GM19455 (cell line): ENCODE data around the gene GGA1.
"Not testable (repeated sequence)": the region's sequence is repeated elsewhere in the genome, so short reads cannot be mapped to it uniquely, and the experiment has no call there.

Experiments used
- ATAC-seq: cut with Tn5 transposase; IDR thresholded peaks from one replicate; pipeline ENCODE4 v1.9.1; 2021; ENCODE audit not compliant: unreplicated experiment

The GGA1 gene

DNA sequence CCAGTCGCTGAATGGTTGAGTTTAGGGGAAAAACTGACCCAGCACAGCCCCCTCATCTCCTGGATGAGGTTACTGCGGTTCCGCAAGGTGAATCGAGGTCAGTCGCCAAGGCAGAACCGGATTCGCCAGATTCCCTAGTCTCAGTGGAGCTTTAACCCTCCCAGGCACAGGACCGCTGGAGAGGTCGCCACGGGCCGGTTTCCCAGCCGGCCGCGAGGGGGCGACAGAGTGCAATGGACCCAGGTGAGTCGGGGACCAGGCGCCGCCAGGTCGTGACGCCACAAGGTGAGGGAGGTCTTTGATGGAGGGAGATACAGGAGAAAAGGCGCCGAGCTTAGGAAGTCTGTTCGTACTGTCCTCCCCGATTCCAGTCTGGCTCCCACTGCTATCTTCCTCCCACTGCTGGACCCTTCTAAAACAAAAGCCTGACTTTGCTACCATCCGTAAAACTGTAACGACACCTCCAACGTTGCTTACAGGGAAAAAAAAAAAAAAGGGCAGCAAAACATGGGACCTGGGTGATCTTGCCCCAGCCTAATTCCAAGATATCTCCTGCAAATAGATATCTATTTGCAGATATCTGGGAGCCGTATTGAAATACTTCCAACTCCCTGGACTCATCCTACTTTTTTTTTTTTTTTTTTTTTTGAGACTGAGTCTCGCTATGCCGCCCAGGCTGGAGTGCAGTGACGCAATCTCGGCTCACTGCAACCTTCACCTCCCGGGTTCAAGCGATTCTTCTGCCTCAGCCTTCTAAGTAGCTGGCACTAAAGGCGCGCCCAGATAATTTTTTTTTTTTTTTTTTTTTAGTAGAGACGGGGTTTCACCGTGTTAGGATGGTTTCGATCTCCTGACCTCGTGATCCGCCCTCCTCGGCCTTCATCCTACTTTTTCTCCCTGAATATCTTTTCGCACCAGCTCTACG lies 1.4 kb upstream of the GGA1 start:
- no peak for ATAC-seq

GRCh38 chr22:37607935-37608476 lies 628 bp upstream of the GGA1 start:
- ATAC-seq, result no peak

GRCh38 chr22:37609240-37610152 lies 862 bp downstream of the GGA1 start:
- peak; percentile 3 for ATAC-seq

DNA sequence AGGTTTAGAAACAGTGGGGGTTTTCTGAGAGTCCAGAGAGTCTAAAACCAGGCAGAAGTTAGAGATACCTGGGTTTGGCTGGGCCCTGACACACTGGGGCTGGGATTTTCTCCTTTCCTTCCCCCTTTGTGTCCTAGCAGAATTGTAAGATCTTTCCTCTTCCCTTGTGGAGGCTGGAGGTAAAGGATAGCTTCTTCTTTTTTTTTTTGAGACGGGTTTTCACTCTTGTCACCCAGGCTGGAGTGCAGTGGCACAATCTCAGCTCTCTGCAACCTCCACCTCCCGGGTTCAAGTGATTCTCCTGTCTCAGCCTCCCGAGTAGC lies 1.5 kb downstream of the GGA1 start:
- ATAC-seq, result not testable (repeated sequence)

DNA sequence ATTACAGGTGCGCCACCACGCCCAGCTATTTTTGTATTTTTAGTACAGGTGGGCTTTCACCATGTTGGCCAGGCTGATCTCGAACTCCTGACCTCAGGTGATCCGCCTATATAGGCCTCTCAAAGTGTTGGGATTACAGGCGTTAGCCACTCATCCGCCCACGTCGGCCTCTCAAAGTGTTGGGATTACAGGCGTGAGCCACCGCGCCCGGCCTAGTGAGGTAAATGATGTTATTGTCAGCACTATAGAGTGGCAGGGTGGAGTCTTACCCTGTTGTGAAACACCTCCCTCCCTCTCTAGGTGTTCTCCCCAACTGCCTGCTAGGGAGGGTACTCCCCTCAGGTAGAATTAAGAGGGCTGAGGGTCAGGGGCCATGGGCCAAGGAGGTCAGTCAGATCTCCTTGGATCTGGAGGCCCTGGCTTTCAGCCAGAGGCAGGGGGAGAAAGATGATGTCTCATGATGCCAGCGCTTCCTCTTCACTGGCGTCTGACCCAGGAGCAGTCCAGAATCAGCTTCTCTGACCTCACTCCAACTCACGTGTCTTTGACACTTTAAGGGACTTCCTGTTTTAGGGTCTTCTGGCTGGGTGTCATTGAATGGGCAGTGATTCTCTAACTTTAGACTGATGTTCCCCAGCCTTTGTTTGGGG lies 2.0 kb downstream of the GGA1 start:
- no peak for ATAC-seq

DNA sequence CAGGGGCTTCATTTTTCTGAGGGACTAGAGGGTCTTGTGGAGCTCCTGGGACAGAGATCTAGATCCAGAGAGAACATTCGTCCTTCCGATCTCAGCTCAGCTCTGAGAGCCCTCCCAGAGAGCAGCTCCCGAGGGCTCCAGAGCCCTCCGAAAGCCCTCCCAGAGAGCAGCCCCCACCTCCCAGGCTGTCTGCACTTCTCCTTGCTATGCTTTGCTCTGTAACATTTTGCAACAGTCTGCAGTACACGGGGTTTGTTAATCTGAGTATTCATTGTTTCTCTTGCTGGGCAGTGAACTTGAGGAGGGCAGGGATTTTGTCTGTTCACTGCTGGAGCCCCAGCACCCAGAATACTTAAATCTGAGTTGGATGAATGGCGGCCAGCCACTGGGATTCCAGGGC lies 2.6 kb downstream of the GGA1 start:
- ATAC-seq, result no peak

DNA sequence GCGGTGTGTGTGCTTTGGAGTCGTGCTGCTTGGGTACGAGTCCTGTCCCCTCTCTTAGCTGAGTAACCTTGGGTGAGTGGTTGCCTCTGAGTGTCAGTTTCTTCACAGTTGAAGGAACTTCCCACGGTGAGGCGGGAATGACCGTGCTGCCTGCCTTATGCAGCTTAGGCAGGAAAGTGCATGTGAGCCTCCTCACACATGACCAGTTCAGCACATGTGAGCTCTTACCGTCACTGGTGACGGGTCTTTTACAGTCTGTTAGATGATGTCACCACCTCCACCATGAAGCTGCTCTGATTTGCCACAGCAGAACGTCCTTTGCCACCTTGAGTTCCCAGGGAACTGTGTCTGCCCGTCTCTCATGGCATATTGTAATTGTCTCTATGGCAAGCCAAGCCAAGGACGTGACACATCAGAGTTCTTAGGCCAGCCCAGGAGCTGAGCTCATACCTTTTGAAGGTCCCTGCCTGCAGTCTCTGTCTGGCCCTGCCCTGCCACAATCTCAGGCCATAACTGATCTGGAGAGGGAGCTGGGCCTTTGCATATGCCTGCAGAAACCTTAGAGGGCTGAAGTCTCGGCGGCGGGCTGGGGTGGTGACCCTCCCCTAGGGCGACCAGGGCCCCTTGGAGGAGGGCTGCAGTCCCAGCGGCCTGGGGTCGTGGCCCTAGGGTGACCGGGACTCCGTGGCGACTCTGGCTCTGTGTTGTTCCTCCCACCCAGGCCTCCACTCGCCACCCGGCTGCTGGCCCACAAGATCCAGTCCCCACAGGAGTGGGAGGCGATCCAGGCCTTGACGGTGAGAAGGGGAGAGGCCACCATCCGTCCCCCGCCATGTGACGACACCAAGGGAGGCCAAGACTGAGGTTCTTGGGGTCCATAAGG lies 7.8 kb downstream of the GGA1 start:
- ATAC-seq, result no peak

- no peak for ATAC-seq
Observed at GRCh38 chr22:37617431-37617830, 8.8 kb downstream of the GGA1 start.

- no peak for ATAC-seq
Observed at GRCh38 chr22:37618072-37618656, 9.5 kb downstream of the GGA1 start.

- ATAC-seq, result no peak
Observed at GRCh38 chr22:37618674-37619073, 10.0 kb downstream of the GGA1 start.

GRCh38 chr22:37619991-37620390 lies 11.4 kb downstream of the GGA1 start:
- ATAC-seq, result no peak

DNA sequence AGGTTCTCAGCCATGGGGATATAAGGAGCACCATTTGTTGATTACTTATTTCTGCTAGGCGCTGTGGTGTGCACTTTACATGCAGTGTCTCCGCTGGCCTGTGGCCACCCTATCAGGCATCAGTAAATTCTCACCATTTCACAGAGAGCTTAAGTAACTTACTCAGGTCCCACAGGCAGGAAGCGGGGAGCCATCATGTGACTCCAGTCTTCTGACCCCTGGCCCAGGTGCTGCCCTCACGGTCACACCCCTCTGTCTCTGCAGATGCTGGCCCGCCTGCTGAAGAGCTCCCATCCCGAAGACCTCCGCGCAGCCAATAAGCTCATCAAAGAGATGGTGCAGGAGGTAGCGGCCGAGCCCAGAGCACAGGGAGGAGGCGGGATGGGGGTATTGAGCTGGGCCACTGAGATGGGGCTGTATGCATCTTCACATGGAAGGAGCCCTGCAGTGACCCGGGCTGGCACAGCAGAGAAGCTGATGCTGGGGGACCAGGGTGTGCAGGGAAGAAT lies 12.8 kb downstream of the GGA1 start:
- no peak for ATAC-seq

DNA sequence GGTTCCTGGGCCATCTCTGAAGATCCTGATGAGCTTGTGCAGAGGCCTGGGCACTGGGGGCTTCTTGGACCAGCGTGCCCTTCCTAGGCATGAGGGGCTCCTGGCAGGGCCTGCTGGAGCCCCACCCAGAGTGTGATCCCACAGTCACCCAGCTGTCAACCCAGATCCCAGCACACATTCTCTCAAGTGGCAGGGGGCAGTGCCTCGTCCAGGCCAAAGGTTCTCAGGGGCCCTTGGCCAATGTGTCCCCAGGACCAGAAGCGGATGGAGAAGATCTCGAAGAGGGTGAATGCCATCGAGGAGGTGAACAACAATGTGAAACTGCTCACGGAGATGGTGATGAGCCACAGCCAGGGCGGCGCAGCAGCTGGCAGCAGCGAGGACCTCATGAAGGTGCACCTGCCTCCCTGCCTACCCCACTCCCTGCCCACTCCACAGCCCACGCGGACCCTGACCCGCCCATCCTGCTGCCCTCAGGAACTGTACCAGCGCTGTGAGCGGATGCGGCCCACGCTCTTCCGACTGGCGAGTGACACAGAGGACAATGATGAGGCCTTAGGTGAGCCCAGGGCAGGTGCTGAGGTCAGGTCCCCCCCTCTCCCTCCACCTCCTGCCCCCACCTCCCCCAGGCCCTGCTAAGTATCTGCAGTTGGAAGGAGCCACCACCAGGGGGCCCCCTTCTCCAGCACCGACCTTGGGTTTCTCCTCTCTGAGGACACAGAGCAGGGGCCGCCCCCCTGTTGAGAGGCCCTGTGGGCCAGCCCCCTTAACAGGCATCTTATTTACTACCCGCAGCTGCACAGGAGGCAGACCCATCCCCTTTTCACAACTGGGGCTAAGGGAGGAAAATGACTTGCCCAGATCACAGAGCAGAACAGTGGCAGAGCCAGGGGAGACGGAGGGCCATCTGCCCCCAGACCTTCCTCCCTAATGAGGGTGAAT lies 14.7 kb downstream of the GGA1 start:
- ATAC-seq, result no peak

GRCh38 chr22:37624017-37624365 lies 15.4 kb downstream of the GGA1 start:
- no peak for ATAC-seq

DNA sequence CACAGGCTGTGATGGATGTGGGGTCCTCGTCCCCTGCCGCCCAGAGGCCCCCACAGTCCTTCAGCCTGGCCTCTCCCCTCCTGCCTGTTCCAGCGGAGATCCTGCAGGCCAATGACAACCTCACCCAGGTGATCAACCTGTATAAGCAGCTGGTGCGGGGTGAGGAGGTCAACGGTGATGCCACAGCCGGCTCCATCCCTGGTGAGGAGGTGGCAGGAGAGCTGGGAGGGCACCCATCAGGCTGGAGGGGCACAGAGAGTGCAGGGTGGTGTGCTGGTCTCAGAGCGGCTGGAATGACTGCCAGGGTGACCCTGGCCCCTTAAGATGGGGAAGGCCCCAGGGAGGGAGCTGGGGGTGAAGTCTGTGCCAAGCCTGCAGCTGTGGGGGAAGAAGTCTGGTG lies 16.2 kb downstream of the GGA1 start:
- ATAC-seq, result no peak

DNA sequence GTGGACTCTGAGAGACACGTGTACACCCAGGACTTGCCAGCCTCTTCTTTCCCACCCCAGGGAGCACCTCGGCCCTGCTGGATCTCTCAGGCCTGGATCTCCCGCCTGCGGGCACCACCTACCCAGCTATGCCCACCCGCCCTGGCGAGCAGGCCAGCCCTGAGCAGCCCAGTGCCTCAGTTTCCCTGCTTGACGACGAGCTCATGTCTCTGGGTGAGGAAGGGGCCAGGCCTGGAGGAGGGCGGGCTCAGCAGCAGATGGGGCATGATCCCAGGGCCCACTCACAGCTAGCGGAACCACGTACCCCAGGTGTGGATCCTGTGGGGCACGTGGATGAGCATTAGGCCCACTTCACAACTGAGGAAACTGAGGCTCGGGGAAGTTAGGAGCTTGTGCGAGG lies 17.1 kb downstream of the GGA1 start:
- no peak for ATAC-seq

GRCh38 chr22:37626144-37626543 lies 17.5 kb downstream of the GGA1 start:
- ATAC-seq, result no peak

GRCh38 chr22:37626556-37627075 lies 18.0 kb downstream of the GGA1 start:
- no peak for ATAC-seq
